Measurements from ENCODE around the gene TULP4. TPM values are rescaled to one million over a fixed set of nuclear protein-coding genes. Genes with fewer than 3 reads are reported as not detected.
"Not testable (repeated sequence)": the region's sequence is repeated elsewhere in the genome, so short reads cannot be mapped to it uniquely, and the experiment has no call there.

The TULP4 gene
- polyA plus RNA-seq, 1 donor (not counting 4 experiments of a cell fraction or from before 2014, with no cell fraction given): 13.1 TPM

DNA sequence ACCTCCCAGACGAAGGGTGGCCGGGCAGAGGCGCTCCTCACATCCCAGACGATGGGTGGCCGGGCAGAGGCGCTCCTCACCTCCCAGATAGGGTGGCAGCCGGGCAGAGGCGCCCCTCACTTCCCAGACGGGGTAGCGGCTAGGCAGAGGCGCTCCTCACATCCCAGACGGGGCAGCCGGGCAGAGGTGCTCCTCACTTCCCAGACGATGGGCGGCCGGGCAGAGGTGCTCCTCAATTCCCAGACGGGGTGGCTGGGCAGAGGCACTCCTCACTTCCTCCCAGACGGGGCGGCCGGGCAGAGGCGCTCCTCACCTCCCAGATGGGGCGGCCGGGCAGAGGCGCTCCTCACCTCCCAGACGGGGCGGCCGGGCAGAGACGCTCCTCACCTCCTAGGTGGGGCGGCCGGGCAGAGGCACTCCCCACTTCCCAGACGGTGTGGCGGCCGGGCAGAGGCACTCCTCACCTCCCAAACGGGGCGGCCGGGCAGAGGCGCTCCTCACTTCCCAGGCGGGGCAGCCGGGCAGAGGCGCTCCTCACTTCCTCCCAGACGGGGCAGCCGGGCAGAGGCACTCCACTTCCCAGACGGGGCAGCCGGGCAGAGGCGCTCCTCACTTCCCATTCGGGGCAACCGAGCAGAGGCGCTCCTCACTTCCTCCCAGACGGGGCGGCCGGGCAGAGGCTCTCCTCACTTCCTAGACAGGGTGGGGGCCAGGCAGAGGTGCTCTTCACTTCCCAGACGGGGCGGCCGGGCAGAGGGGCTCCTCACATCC is 37.4 kb downstream of the TULP4 start:
- H3K36me3 ChIP-seq (ENCODE audit: control insufficient read depth in 2 of 2, extremely low read depth in 1 of 2, insufficient read depth in 2 of 2, low read length in 2 of 2); H4K20me1 ChIP-seq (ENCODE audit: control insufficient read depth, extremely low read depth, insufficient read depth, low read length); H3K9ac ChIP-seq (ENCODE audit: control insufficient read depth, extremely low read depth, insufficient read depth, low read length); dilution Hi-C loops (cut with MboI; ENCODE audit: extremely low pct_ligation_motif_present, low sequenced_read_pairs); H3K9me1 ChIP-seq (ENCODE audit: control insufficient read depth, extremely low read depth, insufficient read depth, low read length); H3K4me3 ChIP-seq (ENCODE audit: control insufficient read depth in 2 of 3, extremely low read depth in 1 of 3, insufficient read depth in 2 of 3, low read depth in 1 of 3, low read length in 3 of 3); H2AFZ ChIP-seq (ENCODE audit: control insufficient read depth, low read length); DNase-seq (ENCODE audit: low read depth, low spot score); H3K27me3 ChIP-seq (ENCODE audit: control insufficient read depth, extremely low read depth, insufficient read depth, low read length); H3K27ac ChIP-seq (ENCODE audit: control insufficient read depth, insufficient read depth, low read length); H3K9me3 ChIP-seq (ENCODE audit: control insufficient read depth, low read depth, low read length); H3K4me2 ChIP-seq (ENCODE audit: control insufficient read depth, extremely low read depth, insufficient read depth, low read depth, low read length); FAIRE-seq; H3K4me1 ChIP-seq (ENCODE audit: control insufficient read depth, extremely low read depth, insufficient read depth, low read length); H3K79me2 ChIP-seq (ENCODE audit: control insufficient read depth, insufficient read depth, low read length): not testable (repeated sequence)

DNA sequence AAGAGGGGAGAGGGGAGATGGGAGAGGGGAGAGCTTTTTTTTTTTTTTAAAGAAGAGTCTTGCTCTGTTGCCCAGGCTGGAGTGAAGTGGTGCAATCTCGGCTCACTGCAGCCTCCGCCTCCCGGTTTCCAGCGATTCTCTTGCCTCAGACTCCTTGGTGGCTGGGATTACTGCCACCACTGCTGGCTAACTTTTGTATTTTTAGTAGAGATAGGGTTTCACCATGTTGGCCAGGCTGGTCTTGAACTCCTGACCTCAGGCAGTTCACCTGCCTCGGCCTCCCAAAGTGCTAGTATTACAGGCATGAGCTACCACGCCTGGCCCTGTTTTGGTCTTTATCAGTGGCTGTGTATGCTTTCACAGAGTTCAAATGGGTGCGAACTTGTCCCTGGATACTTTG is 38.5 kb downstream of the TULP4 start:
- H3K9me1 ChIP-seq (ENCODE audit: control insufficient read depth, extremely low read depth, insufficient read depth, low read length); H2AFZ ChIP-seq (ENCODE audit: control insufficient read depth, low read length); H3K27ac ChIP-seq (ENCODE audit: control insufficient read depth, insufficient read depth, low read length); H4K20me1 ChIP-seq (ENCODE audit: control insufficient read depth, extremely low read depth, insufficient read depth, low read length); H3K4me3 ChIP-seq (ENCODE audit: control insufficient read depth in 2 of 3, extremely low read depth in 1 of 3, insufficient read depth in 2 of 3, low read depth in 1 of 3, low read length in 3 of 3); H3K36me3 ChIP-seq (ENCODE audit: control insufficient read depth in 2 of 2, extremely low read depth in 1 of 2, insufficient read depth in 2 of 2, low read length in 2 of 2); H3K27me3 ChIP-seq (ENCODE audit: control insufficient read depth, extremely low read depth, insufficient read depth, low read length); H3K9ac ChIP-seq (ENCODE audit: control insufficient read depth, extremely low read depth, insufficient read depth, low read length); H3K9me3 ChIP-seq (ENCODE audit: control insufficient read depth, low read depth, low read length); FAIRE-seq; H3K4me1 ChIP-seq (ENCODE audit: control insufficient read depth, extremely low read depth, insufficient read depth, low read length); dilution Hi-C loops (cut with MboI; ENCODE audit: extremely low pct_ligation_motif_present, low sequenced_read_pairs); H3K4me2 ChIP-seq (ENCODE audit: control insufficient read depth, extremely low read depth, insufficient read depth, low read depth, low read length); DNase-seq (ENCODE audit: low read depth, low spot score); H3K79me2 ChIP-seq (ENCODE audit: control insufficient read depth, insufficient read depth, low read length): not testable (repeated sequence)

- no peak for FAIRE-seq
- Histone ChIP-seq H2AFZ (ENCODE audit: control insufficient read depth, low read length) (no peak overlapping the region), H3K4me3 (ENCODE audit: control insufficient read depth in 2 of 3, extremely low read depth in 1 of 3, insufficient read depth in 2 of 3, low read depth in 1 of 3, low read length in 3 of 3) (no peak overlapping the region), H3K27ac (ENCODE audit: control insufficient read depth, insufficient read depth, low read length) (no peak overlapping the region), H3K4me1 (ENCODE audit: control insufficient read depth, extremely low read depth, insufficient read depth, low read length) (peaks cover 19% of the 10 kb centered on the region), H3K9ac (ENCODE audit: control insufficient read depth, extremely low read depth, insufficient read depth, low read length) (no peak overlapping the region), H3K4me2 (ENCODE audit: control insufficient read depth, extremely low read depth, insufficient read depth, low read depth, low read length) (no peak overlapping the region), H4K20me1 (ENCODE audit: control insufficient read depth, extremely low read depth, insufficient read depth, low read length) (no peaks in the 10 kb centered on the region), H3K9me1 (ENCODE audit: control insufficient read depth, extremely low read depth, insufficient read depth, low read length) (no peaks in the 10 kb centered on the region), H3K27me3 (ENCODE audit: control insufficient read depth, extremely low read depth, insufficient read depth, low read length) (no peaks in the 10 kb centered on the region), H3K36me3 (ENCODE audit: control insufficient read depth in 2 of 2, extremely low read depth in 1 of 2, insufficient read depth in 2 of 2, low read length in 2 of 2) (no peaks in the 10 kb centered on the region), H3K9me3 (ENCODE audit: control insufficient read depth, low read depth, low read length) (no peaks in the 10 kb centered on the region), H3K79me2 (ENCODE audit: control insufficient read depth, insufficient read depth, low read length) (peaks cover 15% of the 10 kb centered on the region)
- TF ChIP-seq, protein P1, sequence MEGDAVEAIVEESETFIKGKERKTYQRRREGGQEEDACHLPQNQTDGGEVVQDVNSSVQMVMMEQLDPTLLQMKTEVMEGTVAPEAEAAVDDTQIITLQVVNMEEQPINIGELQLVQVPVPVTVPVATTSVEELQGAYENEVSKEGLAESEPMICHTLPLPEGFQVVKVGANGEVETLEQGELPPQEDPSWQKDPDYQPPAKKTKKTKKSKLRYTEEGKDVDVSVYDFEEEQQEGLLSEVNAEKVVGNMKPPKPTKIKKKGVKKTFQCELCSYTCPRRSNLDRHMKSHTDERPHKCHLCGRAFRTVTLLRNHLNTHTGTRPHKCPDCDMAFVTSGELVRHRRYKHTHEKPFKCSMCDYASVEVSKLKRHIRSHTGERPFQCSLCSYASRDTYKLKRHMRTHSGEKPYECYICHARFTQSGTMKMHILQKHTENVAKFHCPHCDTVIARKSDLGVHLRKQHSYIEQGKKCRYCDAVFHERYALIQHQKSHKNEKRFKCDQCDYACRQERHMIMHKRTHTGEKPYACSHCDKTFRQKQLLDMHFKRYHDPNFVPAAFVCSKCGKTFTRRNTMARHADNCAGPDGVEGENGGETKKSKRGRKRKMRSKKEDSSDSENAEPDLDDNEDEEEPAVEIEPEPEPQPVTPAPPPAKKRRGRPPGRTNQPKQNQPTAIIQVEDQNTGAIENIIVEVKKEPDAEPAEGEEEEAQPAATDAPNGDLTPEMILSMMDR (optimal IDR thresholded peaks at IDR 0.05 in 1 of 3, IDR thresholded peaks at IDR 0.05 in 1 of 3, conservative IDR thresholded peaks at IDR 0.05 in 1 of 3; ENCODE audit: extremely low read depth in 1 of 3, insufficient read depth in 2 of 3, low read length in 3 of 3): no peak
- TF ChIP-seq EZH2 (IDR thresholded peaks at IDR 0.05; ENCODE audit: low read length): no peak
- dilution Hi-C loops (cut with MboI; ENCODE audit: extremely low pct_ligation_motif_present, low sequenced_read_pairs): no loop called here
- DNase-seq (ENCODE audit: low read depth, low spot score): no peak
These were observed 41.9 kb downstream of the TULP4 start for GRCh38 chr6:158353883-158354877.

All from keratinocyte (primary cell).